Measurements from ENCODE around the gene LRCH3.

The LRCH3 gene

GRCh38 chr3:197791113-197791891, at the start of gene LRCH3:
Gene LRCH3 (plus strand): TSS chr3:197791254. CDS start chr3:197791279, 25 bp downstream.
- DNase-seq, result peak; percentile 60

GRCh38 chr3:197742787-197743186, 48.3 kb upstream of the LRCH3 start:
- no peak for DNase-seq

DNA sequence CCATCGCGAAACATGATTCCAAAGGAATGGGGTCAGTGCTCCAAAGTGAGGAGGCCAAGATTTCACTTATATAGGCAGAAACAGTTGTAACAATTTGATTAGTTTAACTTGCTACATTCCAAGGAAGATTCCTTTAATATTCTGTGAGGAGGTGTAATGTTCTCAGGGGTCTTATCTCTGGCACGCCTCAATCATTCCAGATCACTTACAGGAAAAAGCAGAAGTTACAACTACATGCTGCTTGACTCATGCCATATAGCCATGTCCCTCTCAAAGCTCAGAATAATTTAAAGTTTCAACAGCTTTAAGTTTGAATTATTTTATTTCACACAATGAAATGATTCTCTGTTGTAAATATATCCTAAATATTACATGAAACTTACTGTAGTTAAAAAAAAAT, 44.8 kb upstream of the LRCH3 start:
- no peak for DNase-seq

- peak; percentile 19 for DNase-seq
These were observed 44.2 kb upstream of the LRCH3 start for GRCh38 chr3:197746801-197747237.

DNA sequence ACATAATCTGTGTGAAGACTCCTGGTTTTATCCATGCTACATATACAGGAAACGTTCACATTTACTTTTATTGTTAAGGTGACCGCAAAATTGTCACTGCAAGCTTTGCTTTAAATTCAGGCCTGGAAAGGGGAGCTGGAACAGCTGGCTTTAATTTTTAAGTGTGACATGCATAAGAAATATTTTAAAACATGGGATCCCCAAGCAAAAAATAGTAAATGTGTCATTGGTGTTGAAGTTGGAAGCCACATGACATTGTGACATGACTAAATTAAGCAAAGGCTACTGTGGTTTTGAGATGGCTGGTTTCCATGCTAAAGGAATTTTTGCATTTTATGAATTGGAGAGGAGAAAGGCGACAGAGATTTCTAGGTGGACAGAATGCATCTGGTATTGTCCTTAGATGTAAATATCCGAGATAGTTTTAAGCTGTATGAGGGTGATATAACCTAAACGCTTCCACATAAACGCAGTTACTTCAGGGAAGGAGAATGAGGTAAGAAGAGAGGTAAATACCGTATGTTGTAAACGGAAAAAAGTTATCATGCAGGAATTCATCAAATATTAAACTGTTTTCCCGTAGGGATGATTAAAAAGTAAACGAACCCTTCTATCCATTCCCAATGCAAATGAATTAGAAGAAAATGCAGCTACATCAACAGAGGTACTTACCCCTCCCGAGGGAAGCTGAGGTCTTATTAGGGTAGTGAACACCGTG, 42.3 kb upstream of the LRCH3 start:
- peak; percentile 43 for DNase-seq

GRCh38 chr3:197749315-197749600, 41.8 kb upstream of the LRCH3 start:
- DNase-seq, result peak; percentile 39

DNA sequence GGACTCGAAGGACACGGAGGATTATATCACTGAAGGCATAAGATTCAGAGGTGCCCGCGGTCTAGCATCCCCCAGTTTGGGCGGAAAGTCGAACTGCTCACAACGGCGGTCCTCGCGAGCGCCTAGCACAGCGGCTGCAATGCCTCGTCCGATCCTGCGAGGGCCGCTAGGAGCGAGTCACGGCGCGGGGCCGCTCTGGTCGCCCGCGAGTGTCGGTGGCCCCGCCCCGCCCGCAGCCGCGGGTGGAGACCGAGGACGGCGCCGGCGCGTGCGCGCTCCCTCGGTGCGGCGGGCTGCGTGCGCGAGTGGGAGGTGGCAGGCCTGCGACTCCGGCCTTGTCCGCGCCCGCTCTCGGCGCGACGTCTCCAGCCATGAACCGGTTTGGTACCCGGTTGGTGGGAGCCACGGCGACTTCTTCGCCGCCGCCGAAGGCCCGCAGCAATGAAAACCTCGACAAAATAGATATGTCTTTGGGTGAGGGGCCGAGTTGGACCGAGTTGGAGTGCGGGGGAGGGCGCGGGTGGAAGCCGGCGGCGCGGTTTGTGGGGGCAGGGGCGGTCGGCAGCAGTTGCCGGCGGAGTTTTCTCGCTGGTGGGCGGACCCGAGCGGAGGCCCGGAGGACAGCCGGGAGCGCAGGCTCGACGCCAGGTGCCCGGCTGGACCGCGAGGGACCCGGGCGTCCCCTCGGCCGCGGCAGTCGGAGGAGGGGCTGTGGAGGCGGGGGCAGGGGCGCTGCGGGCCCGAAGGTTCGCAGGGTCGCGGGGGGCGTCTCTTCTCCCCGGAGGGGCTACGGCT, 41.3 kb upstream of the LRCH3 start, which contains the start of gene FYTTD1:
Gene FYTTD1 (plus strand): TSS at position 283 of the 795 bp plus-strand sequence. CDS start 89 bp downstream, at position 372.
- peak; percentile 91 for DNase-seq

- peak; percentile 81 for DNase-seq
These were observed 40.6 kb upstream of the LRCH3 start for GRCh38 chr3:197750396-197750831.

GRCh38 chr3:197750858-197751737, 40.0 kb upstream of the LRCH3 start:
- DNase-seq, result peak; percentile 37

- no peak for DNase-seq
These were observed 38.9 kb upstream of the LRCH3 start for GRCh38 chr3:197752107-197752506.

DNA sequence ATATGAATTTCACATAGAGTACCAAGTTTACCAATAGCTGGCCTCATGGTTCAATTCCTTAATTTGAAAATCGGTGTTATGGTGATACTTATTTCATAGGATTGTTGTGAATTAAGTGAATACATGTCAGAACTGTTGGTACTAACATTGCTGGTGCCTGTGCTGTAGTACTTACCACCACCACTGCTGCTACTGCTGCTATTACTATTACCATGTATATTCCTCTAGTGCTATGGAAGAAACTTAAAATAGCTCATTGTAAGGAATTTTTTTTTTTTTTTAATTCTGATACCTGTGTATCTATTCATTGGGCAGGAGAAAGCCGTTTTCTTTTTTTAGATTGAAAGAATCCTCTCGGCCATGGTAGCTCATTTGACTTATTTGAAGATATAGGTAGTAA, 37.8 kb upstream of the LRCH3 start:
- DNase-seq, result no peak

DNA sequence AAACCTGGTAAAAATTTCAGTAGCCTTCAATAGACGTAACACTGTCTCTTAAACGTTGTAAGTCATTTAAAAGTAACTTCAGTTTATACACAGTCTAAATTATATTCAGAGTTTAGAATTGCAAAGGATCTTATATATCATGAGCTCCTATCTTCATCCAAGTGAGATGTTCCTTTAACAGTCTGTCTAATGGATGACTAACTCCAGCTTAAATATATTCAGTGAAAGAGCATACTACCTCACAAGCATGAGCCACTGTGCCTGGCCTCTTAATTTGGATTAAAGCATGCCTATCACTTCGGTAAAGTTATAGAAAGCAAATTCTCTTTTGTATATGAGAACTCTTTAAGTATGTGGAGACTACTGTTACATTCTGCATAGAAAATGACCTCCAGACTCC, 34.4 kb upstream of the LRCH3 start:
- DNase-seq, result no peak

DNA sequence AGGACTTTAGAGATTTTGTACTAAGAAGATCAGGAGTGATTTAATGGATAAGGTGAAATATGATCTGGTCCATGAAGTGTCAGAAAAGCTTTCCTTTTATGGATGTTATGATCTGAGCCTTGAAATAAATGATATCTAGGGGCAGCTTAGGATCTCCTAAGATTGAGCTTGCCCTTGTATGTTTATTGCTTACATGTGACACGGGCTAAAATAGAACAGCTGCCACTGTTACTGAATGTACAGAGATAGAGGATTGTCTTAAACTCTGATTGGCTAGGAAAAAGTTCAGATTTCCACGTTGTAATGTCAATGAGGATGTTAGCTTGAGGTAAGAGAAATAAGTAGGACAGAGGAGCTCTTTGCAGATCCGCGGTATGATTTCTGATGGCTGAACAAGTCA, 32.5 kb upstream of the LRCH3 start:
- DNase-seq, result no peak

- no peak for DNase-seq
These were observed 29.3 kb upstream of the LRCH3 start for GRCh38 chr3:197761784-197762183.

GRCh38 chr3:197775317-197775716, 15.7 kb upstream of the LRCH3 start:
- no peak for DNase-seq

GRCh38 chr3:197782230-197782629, 8.8 kb upstream of the LRCH3 start:
- no peak for DNase-seq

- no peak for DNase-seq
These were observed 7.0 kb upstream of the LRCH3 start for GRCh38 chr3:197784019-197784585.

DNA sequence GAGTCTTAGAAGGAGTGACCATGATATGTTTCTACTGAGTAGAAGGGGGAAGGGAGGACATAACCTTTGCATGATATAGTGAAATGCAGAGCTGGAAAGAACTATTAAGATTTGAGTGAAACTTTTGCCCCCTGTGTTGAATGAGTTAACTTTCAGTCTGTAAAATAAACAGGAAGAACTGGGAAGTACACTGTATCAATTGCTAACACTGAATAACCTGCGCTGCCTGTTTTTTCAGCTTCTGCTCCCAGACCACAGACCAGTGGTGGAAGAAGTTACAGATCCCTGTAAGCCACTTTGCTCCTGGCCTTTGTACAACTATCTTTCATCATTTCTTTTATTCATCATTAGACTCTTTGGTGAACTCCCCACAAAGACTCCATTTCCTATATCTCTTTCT, 3.6 kb upstream of the LRCH3 start:
- no peak for DNase-seq

- no peak for DNase-seq
These were observed 1.7 kb upstream of the LRCH3 start for GRCh38 chr3:197789309-197789708.

DNA sequence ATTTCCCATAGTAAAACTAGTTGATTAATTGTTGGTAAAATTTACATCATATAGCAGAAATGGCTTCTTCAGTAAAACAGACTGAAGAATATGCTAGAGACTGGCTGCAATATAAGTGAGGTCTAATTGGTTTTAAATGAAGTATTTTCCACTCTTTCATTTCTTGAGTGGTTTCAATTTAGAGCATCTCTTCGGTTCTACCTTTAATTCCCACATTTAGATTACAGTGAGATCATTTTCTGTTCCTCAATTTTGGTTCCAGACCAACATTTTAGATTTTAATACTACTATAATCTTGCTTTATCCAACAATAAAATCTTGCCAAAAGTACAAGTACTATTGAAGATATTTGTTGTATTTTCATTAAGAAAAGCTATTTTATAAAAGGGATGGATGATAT, 1.0 kb upstream of the LRCH3 start:
- no peak for DNase-seq

DNA sequence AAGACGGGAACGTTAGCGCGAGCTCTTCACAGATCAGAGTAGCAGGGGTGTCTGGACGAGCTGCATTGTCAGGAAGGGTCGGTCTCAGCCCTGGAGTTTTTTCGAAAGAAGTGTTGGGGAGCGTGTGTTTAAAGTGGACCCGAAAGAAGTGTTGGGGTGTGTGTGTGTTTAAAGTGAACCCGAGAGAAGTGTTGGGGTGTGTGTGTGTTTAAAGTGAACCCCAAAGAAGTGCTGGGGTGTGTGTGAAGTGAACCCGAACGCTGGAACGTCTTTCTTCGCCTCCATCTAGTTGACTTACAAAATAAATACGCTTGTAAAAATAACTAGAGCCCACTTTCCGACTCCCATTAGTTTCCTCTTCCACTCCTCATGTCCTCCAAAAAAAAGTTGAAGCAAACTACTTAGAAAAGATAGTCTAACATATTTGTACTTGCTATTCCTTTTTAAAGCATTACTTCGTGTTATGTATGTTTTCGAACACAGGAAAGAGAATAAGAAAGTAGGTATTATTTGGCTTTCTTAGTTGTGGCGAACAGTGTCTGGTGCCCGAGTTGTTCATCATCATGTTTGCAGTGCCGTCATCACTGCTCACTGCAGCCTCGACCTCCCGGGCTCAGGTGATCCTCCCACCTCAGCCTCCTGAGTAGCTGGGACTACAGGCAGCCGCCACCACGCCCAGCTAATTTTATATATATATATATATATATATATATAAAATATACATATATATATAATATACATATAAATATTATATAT, 1.0 kb downstream of the LRCH3 start:
- DNase-seq, result peak; percentile 33
